A172 (cell line): ENCODE results near the gene GRK6. TPM values are rescaled to one million over a fixed set of nuclear protein-coding genes. Genes with fewer than 3 reads are reported as not detected.
"Not testable (repeated sequence)": the region's sequence is repeated elsewhere in the genome, so short reads cannot be mapped to it uniquely, and the experiment has no call there.

ENCODE experiments used
- DNase-seq: peaks from one replicate; pipeline ENCODE4 v3.0.0-alpha.2; 2015; ENCODE audit warnings: low spot score
- total RNA-seq: library from RNA; depleted of rRNA; stranded (reverse); fragments of >200 nt; shearing (Covaris generic); gene quantifications from 2 replicates; pipeline ENCODE4 v1.2.3, GENCODE V29; 2014; rRNA removed

Gene GRK6
- total RNA-seq, 1 experiment from 2014 or later: 59.3 TPM

- DNase-seq: no peak
Observed at GRCh38 chr5:177484902-177485549, 58.5 kb downstream of the GRK6 start.

- DNase-seq: not testable (repeated sequence)
Observed at GRCh38 chr5:177485753-177486152, 59.3 kb downstream of the GRK6 start.

- no peak for DNase-seq
Observed at GRCh38 chr5:177486256-177486655, 59.8 kb downstream of the GRK6 start.

GRCh38 chr5:177487144-177487543 is 60.7 kb downstream of the GRK6 start:
- no peak for DNase-seq

GRCh38 chr5:177487975-177488374 is 61.5 kb downstream of the GRK6 start:
- no peak for DNase-seq

GRCh38 chr5:177489119-177489716 is 62.7 kb downstream of the GRK6 start:
- no peak for DNase-seq

GRCh38 chr5:177490311-177490991 is 64.0 kb downstream of the GRK6 start:
- DNase-seq: no peak

- no peak for DNase-seq
Observed at GRCh38 chr5:177490992-177491391, 64.5 kb downstream of the GRK6 start.

- DNase-seq: no peak
Observed at GRCh38 chr5:177491429-177491945, 65.0 kb downstream of the GRK6 start.

GRCh38 chr5:177491983-177492746 is 65.7 kb downstream of the GRK6 start:
- no peak for DNase-seq

Other genes with a start within 250 kb of the GRK6 start
- gene RAB24, start 123.0 kb upstream of the GRK6 start, total RNA-seq: 15.3 and 23.1 TPM in 2 replicates
- 376 and 403 TPM in 2 replicates for gene PRELID1, start 122.9 kb upstream of the GRK6 start, total RNA-seq
- 81.3 and 99.7 TPM in 2 replicates for gene MXD3, start 114.8 kb upstream of the GRK6 start, total RNA-seq
- gene LMAN2, start 75.0 kb upstream of the GRK6 start, total RNA-seq: 361 and 423 TPM in 2 replicates
- gene RGS14, start 68.8 kb upstream of the GRK6 start, total RNA-seq: 28.2 and 36.5 TPM in 2 replicates
- gene SLC34A1, start 42.2 kb upstream of the GRK6 start, total RNA-seq: 0.05 TPM in 1 of 2 replicates, not detected in the other
- not detected in 2 replicates for gene PFN3, start 26.0 kb upstream of the GRK6 start, total RNA-seq
- gene F12, start 17.1 kb upstream of the GRK6 start, total RNA-seq: 5.6 and 11.3 TPM in 2 replicates
- gene PRR7, start 20.1 kb downstream of the GRK6 start, total RNA-seq: 58.8 and 72.4 TPM in 2 replicates
- gene DBN1, start 47.0 kb downstream of the GRK6 start, total RNA-seq: 343 and 354 TPM in 2 replicates
- 189 and 215 TPM in 2 replicates for gene PDLIM7, start 70.9 kb downstream of the GRK6 start, total RNA-seq
- 0.19 and 1.7 TPM in 2 replicates for gene DOK3, start 83.2 kb downstream of the GRK6 start, total RNA-seq
- gene DDX41, start 90.3 kb downstream of the GRK6 start, total RNA-seq: 153 and 154 TPM in 2 replicates
- 21.8 and 28.7 TPM in 2 replicates for gene FAM193B, start 127.9 kb downstream of the GRK6 start, total RNA-seq
- 119 and 124 TPM in 2 replicates for gene TMED9, start 165.5 kb downstream of the GRK6 start, total RNA-seq
- gene B4GALT7, start 173.5 kb downstream of the GRK6 start, total RNA-seq: 29.5 and 35.4 TPM in 2 replicates